ENCODE measurements around the gene SH3GL1.

DNA sequence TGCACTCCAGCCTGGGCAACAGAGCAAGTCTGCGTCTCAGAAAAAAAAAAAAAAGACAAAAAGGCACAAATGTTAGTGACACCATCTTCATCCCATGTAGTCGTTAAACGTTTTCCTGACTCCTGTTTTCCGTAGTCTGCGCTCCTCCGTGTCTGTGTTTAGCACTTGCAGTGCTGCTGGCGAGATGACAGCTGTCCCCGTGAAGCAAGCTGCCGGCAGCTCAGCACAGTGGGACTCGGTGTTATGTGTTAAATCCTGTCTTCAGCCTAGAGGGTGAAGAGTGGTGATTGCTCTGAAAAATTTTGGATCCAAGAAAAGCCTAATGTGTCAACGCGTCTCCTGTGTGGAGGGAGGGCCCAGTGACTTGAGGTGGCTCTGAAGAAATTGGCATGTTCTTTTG, 38.9 kb upstream of the SH3GL1 start:
- TF ChIP-seq POLR2AphosphoS5 (IDR thresholded peaks at IDR 0.05; ENCODE audit: low read depth, low read length), result no peak
- no peak for TF ChIP-seq TAF1 (IDR thresholded peaks at IDR 0.05; ENCODE audit: low read depth, low read length)
- no peak for TF ChIP-seq POLR2A (IDR thresholded peaks at IDR 0.05; ENCODE audit: low read depth, low read length)
- TF ChIP-seq PAX5 (IDR thresholded peaks at IDR 0.05; ENCODE audit: insufficient read depth, low read length, severe bottlenecking), result no peak
- TF ChIP-seq SPI1 (IDR thresholded peaks at IDR 0.05; ENCODE audit: low read depth, low read length), result no peak
